ENCODE results near the gene OTOP3.

The OTOP3 gene

DNA sequence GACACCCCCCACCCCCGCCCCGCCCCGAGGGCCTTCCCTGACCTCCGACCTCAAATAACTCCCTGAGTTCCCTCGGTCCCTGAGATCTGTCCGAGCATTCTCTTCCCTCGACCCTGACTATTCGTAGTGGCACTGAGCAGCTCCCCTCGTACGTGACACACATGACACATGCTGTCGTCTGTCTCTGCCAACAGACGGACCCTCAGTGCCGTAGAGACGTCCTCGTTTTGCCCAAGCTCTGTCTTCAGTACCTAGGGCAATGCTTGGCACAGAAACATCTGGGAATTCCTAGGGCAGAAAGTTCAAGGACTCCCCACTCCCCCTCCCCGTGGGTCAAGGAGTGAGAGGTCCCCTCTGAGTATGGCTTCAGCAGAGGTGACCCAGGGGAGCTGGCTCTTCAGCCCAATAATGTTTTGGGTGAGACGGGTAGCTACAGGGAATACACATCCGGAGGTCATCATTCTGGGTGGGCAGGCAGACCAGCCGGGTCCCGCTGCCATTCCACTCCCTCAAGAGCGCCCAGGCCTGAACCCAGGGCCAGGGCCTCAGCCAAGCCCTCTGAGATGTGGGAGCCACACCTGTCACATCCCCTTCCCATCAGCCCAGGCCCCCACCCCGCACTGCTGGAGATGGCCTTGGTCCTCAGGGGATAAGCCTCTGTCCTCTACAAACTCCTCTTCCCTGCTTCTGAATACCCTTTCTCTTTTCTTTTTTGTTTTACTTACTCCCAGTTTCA is 41.6 kb upstream of the OTOP3 start:
- H3K27ac ChIP-seq: no peak overlapping the region
- H3K4me3 ChIP-seq: peak overlapping the region; percentile 63
- DNase-seq (ENCODE audit: low spot score): no peak
- TF ChIP-seq, protein P1, sequence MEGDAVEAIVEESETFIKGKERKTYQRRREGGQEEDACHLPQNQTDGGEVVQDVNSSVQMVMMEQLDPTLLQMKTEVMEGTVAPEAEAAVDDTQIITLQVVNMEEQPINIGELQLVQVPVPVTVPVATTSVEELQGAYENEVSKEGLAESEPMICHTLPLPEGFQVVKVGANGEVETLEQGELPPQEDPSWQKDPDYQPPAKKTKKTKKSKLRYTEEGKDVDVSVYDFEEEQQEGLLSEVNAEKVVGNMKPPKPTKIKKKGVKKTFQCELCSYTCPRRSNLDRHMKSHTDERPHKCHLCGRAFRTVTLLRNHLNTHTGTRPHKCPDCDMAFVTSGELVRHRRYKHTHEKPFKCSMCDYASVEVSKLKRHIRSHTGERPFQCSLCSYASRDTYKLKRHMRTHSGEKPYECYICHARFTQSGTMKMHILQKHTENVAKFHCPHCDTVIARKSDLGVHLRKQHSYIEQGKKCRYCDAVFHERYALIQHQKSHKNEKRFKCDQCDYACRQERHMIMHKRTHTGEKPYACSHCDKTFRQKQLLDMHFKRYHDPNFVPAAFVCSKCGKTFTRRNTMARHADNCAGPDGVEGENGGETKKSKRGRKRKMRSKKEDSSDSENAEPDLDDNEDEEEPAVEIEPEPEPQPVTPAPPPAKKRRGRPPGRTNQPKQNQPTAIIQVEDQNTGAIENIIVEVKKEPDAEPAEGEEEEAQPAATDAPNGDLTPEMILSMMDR (IDR thresholded peaks at IDR 0.05): no peak

DNA sequence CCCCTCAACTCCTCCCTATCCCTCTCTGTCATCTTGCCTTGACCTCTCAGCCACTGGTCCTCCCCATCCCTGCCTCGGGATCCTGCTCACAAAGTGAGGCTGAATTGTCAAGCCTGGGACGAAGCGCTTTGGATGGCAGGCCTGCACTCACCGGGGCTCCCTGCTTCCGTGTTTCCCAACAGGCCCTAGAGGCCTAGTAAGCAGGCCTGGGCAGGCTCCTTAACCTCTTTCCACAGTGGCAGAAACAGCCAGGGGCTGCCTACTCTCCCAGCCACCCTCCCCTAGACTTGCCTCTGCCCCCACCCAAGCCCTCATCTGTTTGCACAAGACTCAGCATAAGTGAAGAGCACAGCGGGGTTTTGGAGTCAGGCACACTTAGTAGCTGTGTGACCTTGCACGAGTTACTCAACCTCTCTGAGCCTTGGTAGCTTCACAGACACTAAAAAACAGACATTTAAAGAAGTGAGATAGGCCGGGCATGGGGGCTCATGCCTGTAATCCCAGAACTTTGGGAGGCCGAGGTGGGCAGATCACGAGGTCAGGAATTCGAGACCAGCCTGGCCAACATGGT is 37.2 kb upstream of the OTOP3 start:
- DNase-seq (ENCODE audit: low spot score): no peak
- TF ChIP-seq, protein P1 (IDR thresholded peaks at IDR 0.05): no peak
- H3K4me3 ChIP-seq: no peak overlapping the region
- no peak overlapping the region for H3K27ac ChIP-seq

- Histone ChIP-seq H3K27ac (no peak overlapping the region), H3K4me3 (no peak overlapping the region)
- TF ChIP-seq, protein P1 (IDR thresholded peaks at IDR 0.05): no peak
- no peak for DNase-seq (ENCODE audit: low spot score)
These were observed 35.5 kb upstream of the OTOP3 start for GRCh38 chr17:74900208-74900607.

DNA sequence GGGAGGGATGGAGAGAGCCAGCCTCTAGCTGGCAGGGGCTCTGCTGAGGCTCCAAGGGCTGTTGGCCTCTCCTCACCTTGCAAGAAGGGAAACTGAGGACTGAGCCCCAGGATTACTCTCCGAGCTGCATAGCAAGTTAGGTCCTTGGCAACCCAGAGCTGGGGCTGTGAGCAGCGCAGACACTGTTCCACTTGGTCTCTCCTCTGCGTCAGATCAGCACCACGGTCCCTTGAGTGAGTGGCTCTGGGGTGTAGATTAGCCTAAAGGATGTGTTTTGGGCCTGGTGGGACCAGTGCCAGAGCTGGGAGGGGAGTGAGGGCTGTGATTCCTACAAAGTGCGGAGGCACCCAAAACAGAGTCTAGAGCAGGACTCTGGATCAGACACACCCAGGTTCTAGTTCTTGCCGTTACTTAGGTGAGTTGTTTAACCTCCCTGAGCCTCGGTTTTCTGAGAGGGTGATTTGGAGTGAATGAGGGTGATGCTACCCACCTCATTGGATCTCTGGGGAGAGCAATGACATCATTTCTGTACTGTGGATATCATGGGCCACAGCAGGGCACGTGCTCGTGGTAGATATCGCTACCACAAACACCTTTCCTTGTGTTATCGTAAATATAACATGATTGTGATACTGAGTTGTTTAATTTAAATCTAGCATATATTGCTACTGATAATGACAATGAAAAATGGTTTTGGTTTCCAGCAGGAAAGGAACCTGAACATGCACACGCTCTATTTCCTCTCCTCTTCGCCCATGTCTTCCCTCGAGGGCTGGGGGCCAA is 34.2 kb upstream of the OTOP3 start:
- Histone ChIP-seq H3K27ac (no peak overlapping the region), H3K4me3 (no peak overlapping the region)
- TF ChIP-seq, protein P1 (IDR thresholded peaks at IDR 0.05): no peak
- DNase-seq (ENCODE audit: low spot score): no peak

GRCh38 chr17:74903034-74903433 is 32.7 kb upstream of the OTOP3 start:
- Histone ChIP-seq H3K4me3 (no peak overlapping the region), H3K27ac (no peak overlapping the region)
- no peak for DNase-seq (ENCODE audit: low spot score)
- TF ChIP-seq, protein P1 (IDR thresholded peaks at IDR 0.05): no peak

DNA sequence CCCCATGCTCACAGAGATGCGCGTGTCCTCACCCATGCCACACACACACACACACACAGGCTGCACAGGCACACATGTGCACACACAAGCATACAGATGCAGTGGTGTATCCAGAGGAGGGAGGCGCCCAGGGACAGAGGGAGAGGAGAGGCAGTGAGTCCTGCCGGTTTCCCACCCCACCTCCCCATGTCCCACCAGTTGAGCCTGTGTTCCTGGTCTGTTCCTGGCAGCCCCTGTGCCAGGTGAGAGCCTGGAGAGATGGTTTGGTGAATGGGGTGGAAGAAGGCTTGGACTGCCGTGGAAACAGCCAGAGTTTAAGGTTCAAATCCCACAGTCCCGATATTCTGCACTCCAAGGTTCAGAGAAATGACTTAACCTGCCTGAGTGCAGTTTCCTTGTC is 32.0 kb upstream of the OTOP3 start:
- DNase-seq (ENCODE audit: low spot score): no peak
- Histone ChIP-seq H3K27ac (no peak overlapping the region), H3K4me3 (no peak overlapping the region)
- TF ChIP-seq, protein P1 (IDR thresholded peaks at IDR 0.05): no peak

Data from coronary artery (tissue), 2 donors.